ENCODE results near the gene ITPKC.

Gene ITPKC

GRCh38 chr19:40739030-40739839, 22.3 kb downstream of the ITPKC start:
- Histone ChIP-seq H3K27me3 (ENCODE audit: insufficient read depth, low read length, poor library complexity, severe bottlenecking) (no peaks in the 10 kb centered on the region), H3K36me3 (ENCODE audit: insufficient read depth, low read length) (no peaks in the 10 kb centered on the region), H3F3A (ENCODE audit: low read depth) (no peaks in the 10 kb centered on the region), H2AFZ (ENCODE audit: low read length) (no peak overlapping the region), H3K4me1 (ENCODE audit: insufficient read depth, low read length, poor library complexity, severe bottlenecking) (no peaks in the 10 kb centered on the region), H3K79me2 (ENCODE audit: insufficient read depth, low read length) (no peaks in the 10 kb centered on the region), H3K9ac (ENCODE audit: low read depth, low read length, poor library complexity, severe bottlenecking) (no peak overlapping the region), H4K20me1 (ENCODE audit: insufficient read depth, low read length, poor library complexity, severe bottlenecking) (no peaks in the 10 kb centered on the region), H3K9me2 (replicated peaks; ENCODE audit: low read depth, low read length) (no peaks in the 10 kb centered on the region), H3K4me2 (ENCODE audit: low read depth, low read length, poor library complexity, severe bottlenecking) (no peak overlapping the region), H3K9me3 (ENCODE audit: insufficient read depth, low read depth, low read length) (no peaks in the 10 kb centered on the region), H3K4me3 (ENCODE audit: low read length, poor library complexity, severe bottlenecking) (no peak overlapping the region)
- no peak for TF ChIP-seq EZH2phosphoT487 (IDR thresholded peaks at IDR 0.05; ENCODE audit: borderline replicate concordance)
- no peak for TF ChIP-seq CTCF (conservative IDR thresholded peaks at IDR 0.05; ENCODE audit: low read length)

GRCh38 chr19:40739871-40740703, 23.2 kb downstream of the ITPKC start:
- H3K79me2 ChIP-seq (ENCODE audit: insufficient read depth, low read length) = no peaks in the 10 kb centered on the region
- H3K4me3 ChIP-seq (ENCODE audit: low read length, poor library complexity, severe bottlenecking) = no peak overlapping the region
- H2AFZ ChIP-seq (ENCODE audit: low read length) = no peak overlapping the region
- no peaks in the 10 kb centered on the region for H3K9me3 ChIP-seq (ENCODE audit: insufficient read depth, low read depth, low read length)
- no peaks in the 10 kb centered on the region for H3K36me3 ChIP-seq (ENCODE audit: insufficient read depth, low read length)
- H3F3A ChIP-seq (ENCODE audit: low read depth) = no peaks in the 10 kb centered on the region
- no peaks in the 10 kb centered on the region for H3K4me1 ChIP-seq (ENCODE audit: insufficient read depth, low read length, poor library complexity, severe bottlenecking)
- H4K20me1 ChIP-seq (ENCODE audit: insufficient read depth, low read length, poor library complexity, severe bottlenecking) = no peaks in the 10 kb centered on the region
- H3K9ac ChIP-seq (ENCODE audit: low read depth, low read length, poor library complexity, severe bottlenecking) = no peak overlapping the region
- no peaks in the 10 kb centered on the region for H3K27me3 ChIP-seq (ENCODE audit: insufficient read depth, low read length, poor library complexity, severe bottlenecking)
- H3K9me2 ChIP-seq (replicated peaks; ENCODE audit: low read depth, low read length) = no peaks in the 10 kb centered on the region
- TF ChIP-seq CTCF (conservative IDR thresholded peaks at IDR 0.05; ENCODE audit: low read length) = no peak
- no peak overlapping the region for H3K4me2 ChIP-seq (ENCODE audit: low read depth, low read length, poor library complexity, severe bottlenecking)

GRCh38 chr19:40740747-40741146, 23.8 kb downstream of the ITPKC start:
- Histone ChIP-seq H3K9ac (ENCODE audit: low read depth, low read length, poor library complexity, severe bottlenecking) (no peak overlapping the region), H3K9me3 (ENCODE audit: insufficient read depth, low read depth, low read length) (no peaks in the 10 kb centered on the region), H3K27me3 (ENCODE audit: insufficient read depth, low read length, poor library complexity, severe bottlenecking) (no peaks in the 10 kb centered on the region), H2AFZ (ENCODE audit: low read length) (no peak overlapping the region), H3K4me3 (ENCODE audit: low read length, poor library complexity, severe bottlenecking) (no peak overlapping the region), H3K79me2 (ENCODE audit: insufficient read depth, low read length) (no peaks in the 10 kb centered on the region), H3K4me2 (ENCODE audit: low read depth, low read length, poor library complexity, severe bottlenecking) (no peak overlapping the region), H3K36me3 (ENCODE audit: insufficient read depth, low read length) (no peaks in the 10 kb centered on the region), H3K9me2 (replicated peaks; ENCODE audit: low read depth, low read length) (no peaks in the 10 kb centered on the region), H3K4me1 (ENCODE audit: insufficient read depth, low read length, poor library complexity, severe bottlenecking) (no peaks in the 10 kb centered on the region), H4K20me1 (ENCODE audit: insufficient read depth, low read length, poor library complexity, severe bottlenecking) (no peaks in the 10 kb centered on the region), H3F3A (ENCODE audit: low read depth) (no peaks in the 10 kb centered on the region)
- TF ChIP-seq EZH2phosphoT487 (IDR thresholded peaks at IDR 0.05; ENCODE audit: borderline replicate concordance) = no peak
